ENCODE data around the gene ABCC4. TPM values are rescaled to one million over a fixed set of nuclear protein-coding genes. Genes with fewer than 3 reads are reported as not detected.

The ABCC4 gene
- total RNA-seq, 2 donors from 2014 or later = 2.8 to 12.2 TPM

DNA sequence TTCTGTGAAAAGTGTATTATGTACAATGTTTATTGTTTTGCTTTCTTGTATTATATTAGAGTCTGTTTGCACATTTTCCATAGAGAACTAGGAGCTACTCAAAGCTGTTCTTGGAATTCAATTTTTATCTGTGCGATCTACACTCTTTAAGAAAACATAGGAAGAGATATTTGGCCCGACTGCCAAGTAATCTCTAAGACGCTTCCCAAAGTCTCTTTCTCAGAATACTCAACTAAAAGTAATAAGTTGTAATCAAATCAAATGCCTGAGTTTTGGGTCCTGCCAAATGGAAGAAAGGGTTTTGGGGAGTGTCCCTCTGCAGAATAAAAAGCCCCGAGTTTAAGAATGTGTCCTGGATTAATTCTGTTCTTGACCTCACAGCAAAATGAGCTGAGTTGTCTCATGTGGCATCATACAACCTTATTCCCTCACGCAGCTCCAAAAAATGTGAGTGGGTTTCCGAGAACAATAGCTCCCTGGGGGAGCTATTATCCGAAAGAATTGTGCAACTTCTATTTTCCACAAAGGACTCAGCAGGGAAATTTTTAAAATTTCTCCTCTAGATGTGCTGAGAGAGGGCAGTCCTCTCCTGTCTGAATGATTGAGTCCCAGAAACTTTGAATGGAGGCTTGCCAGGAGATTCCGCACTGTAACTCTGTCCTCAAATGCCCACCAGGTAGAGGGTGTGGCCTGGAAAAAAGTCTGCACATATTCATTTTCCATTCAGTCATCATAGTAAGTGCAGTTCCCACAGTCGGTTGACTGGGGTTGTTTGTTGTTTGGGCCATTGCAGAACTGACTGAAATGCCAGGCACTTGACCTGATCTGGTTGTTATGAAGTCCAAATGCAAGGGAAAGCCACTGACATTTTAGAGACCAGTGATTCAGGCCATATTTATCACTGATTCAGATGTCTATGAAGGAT is 309.0 kb downstream of the ABCC4 start:
- H3K4me3 ChIP-seq = no peak overlapping the region
- no peaks in the 10 kb centered on the region for H3K27me3 ChIP-seq (replicated peaks; ENCODE audit: insufficient read depth)
- no peaks in the 10 kb centered on the region for H3K36me3 ChIP-seq
- H3K4me1 ChIP-seq (ENCODE audit: control insufficient read depth in 1 of 2, low read depth in 2 of 2) = no peaks in the 10 kb centered on the region
- ATAC-seq (ENCODE audit: insufficient number of reproducible peaks, low FRiP score, low read depth) (no peak), DNase-seq (ENCODE audit: low spot score) (no peak)
- H3K27ac ChIP-seq = no peak overlapping the region
- no peak for TF ChIP-seq CTCF (IDR thresholded peaks at IDR 0.05)
- H3K9me3 ChIP-seq = no peaks in the 10 kb centered on the region

DNA sequence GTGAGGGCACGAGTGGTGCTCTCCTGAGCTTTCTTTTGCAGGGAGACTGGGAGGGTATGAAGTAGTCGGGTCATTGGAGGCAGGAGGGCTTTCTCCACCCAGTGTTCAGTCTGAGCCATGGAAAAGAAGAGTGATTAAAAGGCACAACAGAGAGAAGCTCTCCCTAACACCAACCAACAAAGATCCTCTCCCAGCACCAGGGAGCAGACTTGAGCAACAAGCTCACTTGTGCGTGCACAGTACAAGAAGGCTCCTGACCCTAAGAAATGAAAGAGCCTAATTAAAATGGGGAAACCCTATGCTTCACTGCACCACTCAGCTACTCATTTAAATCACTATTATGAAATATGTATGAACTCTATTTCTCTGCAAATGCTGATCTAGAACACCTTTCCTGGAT is 312.6 kb downstream of the ABCC4 start:
- no peak for DNase-seq (ENCODE audit: low spot score)
- H3K36me3 ChIP-seq = no peaks in the 10 kb centered on the region
- ATAC-seq (ENCODE audit: insufficient number of reproducible peaks, low FRiP score, low read depth) = no peak
- no peak overlapping the region for H3K27ac ChIP-seq
- no peaks in the 10 kb centered on the region for H3K4me1 ChIP-seq (ENCODE audit: control insufficient read depth in 1 of 2, low read depth in 2 of 2)
- H3K9me3 ChIP-seq = no peaks in the 10 kb centered on the region
- no peak overlapping the region for H3K4me3 ChIP-seq
- no peak for TF ChIP-seq CTCF (IDR thresholded peaks at IDR 0.05)
- no peaks in the 10 kb centered on the region for H3K27me3 ChIP-seq (replicated peaks; ENCODE audit: insufficient read depth)

- Histone ChIP-seq H3K36me3 (no peaks in the 10 kb centered on the region), H3K9me3 (no peaks in the 10 kb centered on the region), H3K4me3 (no peak overlapping the region), H3K27me3 (replicated peaks; ENCODE audit: insufficient read depth) (no peaks in the 10 kb centered on the region), H3K27ac (no peak overlapping the region), H3K4me1 (ENCODE audit: control insufficient read depth in 1 of 2, low read depth in 2 of 2) (no peaks in the 10 kb centered on the region)
- no peak for DNase-seq (ENCODE audit: low spot score)
- no peak for TF ChIP-seq CTCF (IDR thresholded peaks at IDR 0.05)
- ATAC-seq (ENCODE audit: insufficient number of reproducible peaks, low FRiP score, low read depth) = no peak
Observed at GRCh38 chr13:94987869-94988268, 313.4 kb downstream of the ABCC4 start.

- H3K9me3 ChIP-seq = no peaks in the 10 kb centered on the region
- no peak overlapping the region for H3K27ac ChIP-seq
- no peaks in the 10 kb centered on the region for H3K36me3 ChIP-seq
- ATAC-seq (ENCODE audit: insufficient number of reproducible peaks, low FRiP score, low read depth) (no peak), DNase-seq (ENCODE audit: low spot score) (no peak)
- no peak for TF ChIP-seq CTCF (IDR thresholded peaks at IDR 0.05)
- H3K4me1 ChIP-seq (ENCODE audit: control insufficient read depth in 1 of 2, low read depth in 2 of 2) = no peaks in the 10 kb centered on the region
- H3K27me3 ChIP-seq (replicated peaks; ENCODE audit: insufficient read depth) = no peaks in the 10 kb centered on the region
- H3K4me3 ChIP-seq = no peak overlapping the region
Observed at GRCh38 chr13:94987081-94987480, 314.2 kb downstream of the ABCC4 start.

GRCh38 chr13:94984958-94985357 is 316.3 kb downstream of the ABCC4 start:
- ATAC-seq (ENCODE audit: insufficient number of reproducible peaks, low FRiP score, low read depth) = no peak
- no peaks in the 10 kb centered on the region for H3K27me3 ChIP-seq (replicated peaks; ENCODE audit: insufficient read depth)
- H3K36me3 ChIP-seq = no peaks in the 10 kb centered on the region
- no peak for TF ChIP-seq CTCF (IDR thresholded peaks at IDR 0.05)
- no peak overlapping the region for H3K4me3 ChIP-seq
- H3K9me3 ChIP-seq = no peaks in the 10 kb centered on the region
- H3K4me1 ChIP-seq (ENCODE audit: control insufficient read depth in 1 of 2, low read depth in 2 of 2) = no peaks in the 10 kb centered on the region
- no peak for DNase-seq (ENCODE audit: low spot score)
- H3K27ac ChIP-seq = no peak overlapping the region

All from thoracic aorta (tissue), 2 donors.